Measurements from ENCODE around the gene GGT7. TPM values are rescaled to one million over a fixed set of nuclear protein-coding genes. Genes with fewer than 3 reads are reported as not detected.
"Not testable (repeated sequence)": the region's sequence is repeated elsewhere in the genome, so short reads cannot be mapped to it uniquely, and the experiment has no call there.

Gene GGT7
- total RNA-seq, 1 donor from 2014 or later = 27.3 TPM

GRCh38 chr20:34848597-34848996 is 24.1 kb downstream of the GGT7 start:
- no peak for DNase-seq (ENCODE audit: low spot score)

GRCh38 chr20:34843421-34843820 is 29.2 kb downstream of the GGT7 start:
- DNase-seq (ENCODE audit: low spot score) = no peak

DNA sequence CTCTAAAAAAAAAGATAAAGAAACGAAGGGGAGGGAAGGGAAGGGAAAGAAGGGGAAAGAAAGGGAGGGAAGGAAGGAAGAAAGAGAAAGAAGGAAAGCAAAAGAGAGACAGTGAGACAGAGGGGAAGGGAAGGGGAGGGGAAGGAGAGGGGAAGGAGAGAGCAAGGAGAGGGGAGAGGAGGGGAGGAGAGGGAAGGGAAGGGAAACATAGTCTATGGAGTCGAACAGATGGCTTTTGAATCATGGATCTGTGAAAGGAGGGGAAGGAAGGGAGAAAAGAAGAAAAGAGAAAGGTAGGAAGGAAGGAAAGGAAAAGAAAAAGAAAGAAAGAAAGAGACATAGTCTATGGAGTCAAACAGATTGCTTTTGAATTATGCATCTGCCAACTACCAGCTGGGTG is 30.5 kb downstream of the GGT7 start:
- DNase-seq (ENCODE audit: low spot score) = no peak

DNA sequence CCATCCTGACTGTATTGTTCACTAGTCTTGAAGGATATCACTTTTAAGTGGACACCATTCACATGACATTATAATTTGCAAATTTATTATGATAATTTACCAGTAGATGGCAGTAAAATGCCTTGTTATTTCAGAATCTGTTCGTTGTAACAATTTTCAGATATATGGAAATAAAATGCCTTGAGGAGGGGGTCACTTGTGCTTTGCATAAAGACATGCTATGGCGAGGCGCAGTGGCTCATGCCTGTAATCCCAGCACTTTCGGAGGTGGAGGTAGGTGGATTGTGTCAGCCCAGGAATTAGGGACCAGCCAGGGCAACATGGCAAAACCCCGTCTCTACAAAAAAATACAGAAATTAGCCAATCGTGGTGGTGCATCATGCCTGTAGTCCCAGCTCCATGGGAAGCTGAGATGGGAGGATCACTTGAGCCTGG is 38.2 kb downstream of the GGT7 start:
- no peak for DNase-seq (ENCODE audit: low spot score)

DNA sequence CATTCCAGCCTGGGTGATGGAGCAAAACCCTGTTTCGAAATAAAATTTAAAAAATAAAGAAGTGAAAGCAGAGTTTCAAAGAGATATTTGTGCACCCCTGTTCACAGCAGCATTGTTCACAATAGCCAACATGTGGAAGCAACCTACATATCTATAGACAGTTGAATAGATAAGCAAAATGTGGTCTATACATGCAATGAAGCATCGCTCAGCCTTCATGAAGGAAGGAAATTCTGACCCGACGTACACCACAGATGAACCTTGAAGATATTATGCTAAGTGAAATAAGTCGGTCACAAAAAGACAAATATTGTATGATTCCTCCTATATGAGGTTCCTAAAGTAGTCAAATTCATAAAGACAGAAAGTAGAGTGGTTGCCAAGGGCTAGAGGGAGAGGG is 40.7 kb downstream of the GGT7 start:
- DNase-seq (ENCODE audit: low spot score) = no peak

DNA sequence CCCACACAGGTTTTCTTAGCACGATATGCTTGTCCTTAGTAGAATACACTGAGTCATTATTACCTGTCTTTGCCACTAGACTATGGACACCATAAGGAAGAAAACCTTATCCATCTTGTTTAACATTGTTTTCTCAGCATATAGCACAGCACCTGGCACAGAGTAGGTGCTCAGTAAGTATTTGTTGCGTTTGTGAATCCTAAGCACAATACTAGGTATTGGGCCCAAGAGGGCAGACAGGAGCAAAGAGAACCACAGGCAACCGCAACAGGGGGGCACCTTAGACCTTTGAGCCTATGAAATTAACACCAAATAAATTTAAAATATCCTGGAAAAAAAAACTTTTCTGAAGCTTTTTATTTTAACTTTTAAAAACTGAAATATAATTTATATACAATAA is 43.5 kb downstream of the GGT7 start:
- no peak for DNase-seq (ENCODE audit: low spot score)

DNA sequence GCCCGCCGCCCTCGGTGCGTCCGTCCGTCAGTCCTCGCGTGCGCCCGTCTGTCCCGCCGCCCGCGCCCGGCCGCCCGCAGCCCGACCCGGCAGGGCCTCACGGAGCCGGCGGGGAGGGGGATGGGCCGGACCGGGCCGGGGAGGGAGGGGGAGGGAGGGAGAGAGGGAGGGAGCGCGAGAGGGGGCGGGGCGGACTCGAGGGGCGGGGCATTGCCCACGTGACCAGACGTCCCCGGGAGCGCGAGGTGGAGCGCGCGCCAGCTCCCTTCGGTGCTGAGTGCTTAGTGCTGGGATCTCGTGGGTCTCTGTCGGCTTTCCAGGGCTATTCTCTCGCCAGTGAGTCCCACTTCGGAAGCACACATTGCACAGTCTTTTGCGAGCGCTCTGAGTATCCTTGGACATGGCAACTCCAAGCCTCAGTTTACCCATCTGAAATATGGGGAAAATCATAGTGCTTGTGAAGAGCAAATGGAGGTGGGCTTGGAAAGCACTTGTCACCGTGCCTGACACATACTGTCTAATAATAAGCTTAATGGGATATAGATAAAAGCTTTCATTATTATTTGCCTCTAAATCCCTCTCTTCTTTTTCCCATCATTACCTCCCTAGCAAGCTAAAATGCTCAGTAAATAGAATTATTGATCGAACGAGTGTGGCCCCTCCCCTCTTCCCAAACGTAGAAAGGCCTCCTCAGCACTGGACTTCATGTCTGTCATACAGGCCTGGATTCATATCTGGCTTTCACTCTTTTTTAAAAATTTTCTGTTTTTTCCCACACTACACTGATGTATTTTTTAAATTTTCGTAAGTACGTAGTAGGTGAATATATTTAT is 46.9 kb downstream of the GGT7 start, which contains the start of gene NCOA6:
NCOA6 (minus strand) TSS at position 122 of the 833 bp plus-strand sequence. CDS start 43,296 bp downstream, outside the sequence.
- DNase-seq (ENCODE audit: low spot score) = peak; percentile 92

DNA sequence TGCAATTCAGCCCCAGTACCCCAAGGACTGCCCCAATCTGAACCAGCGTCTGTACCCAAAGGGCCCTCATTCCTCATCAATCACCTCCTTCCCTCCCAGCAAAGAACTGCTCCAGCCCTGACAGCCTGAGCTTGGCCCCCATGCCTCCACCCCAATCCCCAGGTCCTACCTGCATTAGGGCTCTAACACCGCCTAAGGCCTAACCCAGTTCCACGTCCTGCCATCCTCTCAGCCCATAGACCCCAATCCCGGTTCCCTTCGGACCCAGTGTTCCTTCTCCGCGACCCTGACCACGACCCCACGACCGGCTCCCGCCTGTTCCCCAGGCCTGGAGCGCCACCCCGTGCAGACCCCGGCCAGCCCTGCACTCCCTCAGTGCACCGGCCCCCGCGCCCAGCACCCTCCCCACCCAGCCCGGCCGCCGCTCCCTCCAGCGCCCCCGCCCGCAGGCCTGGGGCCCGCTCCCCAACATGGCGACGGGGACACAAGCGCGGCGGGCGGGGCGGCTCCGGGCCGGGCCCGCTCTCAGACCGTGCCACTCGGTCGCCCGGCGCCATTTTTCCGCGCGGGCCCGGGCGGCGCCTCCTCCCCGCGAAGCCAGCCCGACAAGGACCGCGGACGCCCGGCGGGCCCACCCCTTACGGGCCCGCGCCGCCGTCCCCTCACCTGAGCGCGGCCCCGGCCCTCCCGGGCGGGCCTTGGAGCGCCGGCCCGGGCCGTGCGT is 47.7 kb downstream of the GGT7 start:
- peak; percentile 59 for DNase-seq (ENCODE audit: low spot score)

DNA sequence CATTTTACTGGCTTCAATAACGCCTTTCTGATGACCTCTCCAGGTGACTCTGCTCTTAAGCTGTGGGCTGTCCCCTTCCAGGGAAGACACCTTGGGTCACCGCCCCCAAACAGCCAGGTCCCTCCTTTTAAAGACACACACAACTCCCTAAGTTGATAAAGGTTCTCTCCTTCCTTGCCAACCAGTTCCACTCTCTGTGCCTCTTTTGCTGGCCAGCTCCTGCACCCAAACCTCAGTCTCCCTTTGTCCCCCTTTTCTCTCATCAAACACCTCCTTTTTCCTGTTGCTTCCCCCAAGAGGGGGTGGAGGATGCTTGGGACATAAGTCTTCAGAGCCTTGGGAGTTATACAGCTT is 48.2 kb downstream of the GGT7 start:
- peak; percentile 67 for DNase-seq (ENCODE audit: low spot score)

GRCh38 chr20:34824026-34824425 is 48.6 kb downstream of the GGT7 start:
- no peak for DNase-seq (ENCODE audit: low spot score)

GRCh38 chr20:34820805-34821578 is 51.7 kb downstream of the GGT7 start:
- DNase-seq (ENCODE audit: low spot score) = no peak

GRCh38 chr20:34817801-34818200 is 54.9 kb downstream of the GGT7 start:
- no peak for DNase-seq (ENCODE audit: low spot score)

GRCh38 chr20:34817072-34817471 is 55.6 kb downstream of the GGT7 start:
- no peak for DNase-seq (ENCODE audit: low spot score)

DNA sequence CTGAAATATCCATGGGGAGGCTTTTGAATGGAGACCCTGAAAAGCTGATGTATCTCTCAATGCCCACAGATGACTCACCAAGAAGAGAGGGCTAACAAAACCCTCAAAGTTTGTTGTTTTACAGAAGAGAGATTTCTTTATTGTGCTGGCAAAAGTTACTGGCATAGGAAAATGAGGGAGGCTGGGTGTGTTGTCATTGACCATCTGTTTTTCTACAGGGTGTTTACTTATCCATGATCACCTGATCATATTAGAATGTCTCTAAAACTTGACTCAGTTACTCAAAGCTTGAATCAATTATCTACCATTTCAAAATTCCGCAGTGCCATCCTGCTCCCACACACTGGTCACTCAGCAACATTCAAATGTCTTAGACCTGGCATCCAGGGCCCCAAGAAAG is 57.0 kb downstream of the GGT7 start:
- no peak for DNase-seq (ENCODE audit: low spot score)

- DNase-seq (ENCODE audit: low spot score) = no peak
Measured at GRCh38 chr20:34808583-34808982, 64.1 kb downstream of the GGT7 start.

- not testable (repeated sequence) for DNase-seq (ENCODE audit: low spot score)
Measured at GRCh38 chr20:34807944-34808465, 64.7 kb downstream of the GGT7 start.

DNA sequence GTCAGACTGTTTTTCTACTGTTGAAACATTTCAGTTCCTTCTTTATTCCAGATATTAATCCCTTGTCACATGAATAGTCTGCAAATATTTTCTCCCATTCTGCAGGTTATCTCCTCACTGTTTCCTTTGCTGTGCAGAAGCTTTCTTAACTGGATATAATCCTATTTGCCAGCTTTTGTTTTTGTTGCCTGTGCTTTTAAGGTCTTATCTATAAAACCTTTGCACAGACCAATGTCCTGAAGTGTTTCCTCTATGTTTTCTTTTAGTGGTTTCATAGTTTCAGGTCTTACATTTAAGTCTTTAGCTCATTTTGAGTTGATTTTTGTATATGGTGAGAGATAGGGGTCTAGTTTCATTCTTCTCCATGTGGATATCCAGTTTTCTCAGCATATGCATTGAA is 66.4 kb downstream of the GGT7 start:
- DNase-seq (ENCODE audit: low spot score) = no peak

GRCh38 chr20:34798871-34799270 is 73.8 kb downstream of the GGT7 start:
- DNase-seq (ENCODE audit: low spot score) = no peak

DNA sequence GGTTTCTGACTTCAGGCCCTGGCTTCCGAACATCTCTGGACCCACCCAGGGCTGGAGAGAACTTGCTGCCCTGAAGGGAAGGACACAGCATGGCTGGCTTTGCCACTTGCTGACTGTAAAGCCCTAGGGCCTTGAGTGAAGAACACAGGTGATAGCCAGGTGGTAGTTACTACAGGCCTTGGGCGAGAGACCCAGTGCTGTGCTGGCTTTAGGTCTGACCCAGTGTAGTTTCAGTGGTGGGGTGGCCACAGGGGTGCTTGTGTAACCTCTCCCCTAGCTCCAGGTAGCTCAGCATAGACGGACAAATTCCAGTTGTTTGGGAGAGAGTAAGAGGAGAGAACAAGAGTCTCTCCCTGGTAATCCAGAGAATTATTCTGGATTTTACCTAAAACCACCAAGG is 74.3 kb downstream of the GGT7 start:
- no peak for DNase-seq (ENCODE audit: low spot score)

GRCh38 chr20:34797012-34797995 is 75.4 kb downstream of the GGT7 start:
- no peak for DNase-seq (ENCODE audit: low spot score)

All from ureter (tissue), 1 donor.